Pancreas (tissue), 10 donors: ENCODE results near the gene OSBPL1A. TPM values are rescaled to one million over a fixed set of nuclear protein-coding genes. Genes with fewer than 3 reads are reported as not detected.

ENCODE experiments used
- ATAC-seq, 4 donors: fragments of 200-7000 bp; cut with Tn5 transposase; one replicate each; pipeline versions ENCODE4 v1.8.0 to v1.9.1; 2020; ENCODE audit warnings: mild to moderate bottlenecking in 4 of 4, moderate library complexity in 4 of 4
- DNase-seq, 6 donors: peaks; one replicate each; pipeline ENCODE4 v3.0.0-alpha.2; 2020
- FAIRE-seq: peaks from 2 replicates; lab custom pipeline; 2012; peaks lifted over from hg19 to GRCh38; lab: Jason Lieb, UNC
- H3K27ac ChIP-seq, 4 donors: fragments of 200-600 bp; sonication (generic); 1 replicate in 3 of 4; 2 replicates in 1 of 4; pipeline versions ENCODE4 v1.5.0 to v1.8.0; 2020
- H3K27me3 ChIP-seq, 4 donors: fragments of 200-600 bp; one replicate each; pipeline ENCODE4 v1.8.0; 2021
- H3K36me3 ChIP-seq, 3 donors: fragments of 200-600 bp; sonication (generic) in 1 of 3; one replicate each; pipeline versions ENCODE4 v1.5.0 to v1.8.0; 2020 to 2021
- H3K4me1 ChIP-seq, 3 donors: fragments of 200-600 bp; one replicate each; pipeline ENCODE4 v1.8.0; 2021
- H3K4me3 ChIP-seq, 4 donors: fragments of 200-600 bp; sonication (generic) in 2 of 4; one replicate each; pipeline versions ENCODE4 v1.5.0 to v1.8.0; 2020 to 2021
- H3K9me3 ChIP-seq, 4 donors: fragments of 200-600 bp; one replicate each; pipeline ENCODE4 v1.8.0; 2021
- WGBS, 2 donors: extraction: QIAGEN DNeasy Blood & Tissue Kit; methylation state at CpG; one replicate each; pipeline ENCODE4 v1.1.7; 2013; 5-methylcytosine and 5-hydroxymethylcytosine counted together
- intact Hi-C, 3 donors: fragments of 100-400 bp; cut with DNase I; formaldehyde crosslinking; loops; one replicate each; pipeline versions ENCODE4 v1.11.1 to v1.14.2; 2022
- polyA plus RNA-seq, 2 donors: library from polyadenylated mRNA; stranded (reverse); fragments of 200-250 nt; gene quantifications; one replicate each; pipeline ENCODE4 v1.2.3, GENCODE V29; 2013
- total RNA-seq, 6 donors: library from RNA; stranded (reverse); fragmentation: NEBNext Ultra II Directional in 4 of 6; extraction: Animal tissue kit (Norgen Biotek cat#: 25700) in 4 of 6; gene quantifications; one replicate each; pipeline versions ENCODE4 v1.2.1 to v1.2.4, GENCODE V29; 2021 to 2023
- TF ChIP-seq, protein P1 (sequence below), 4 donors: fragments of 200-600 bp; sonication (generic) in 3 of 4; IDR thresholded peaks; one replicate each; pipeline versions ENCODE4 v1.5.0 to v1.8.0; 2021; ENCODE audit warnings: antibody characterized with exemption in 4 of 4
- donor health status: healthy with polysubstance abuse.
- donor health status: DM: no; HTN: no; CAD: no; lungs with moderate emphysema.
- donor health status: DM: no; HTN: no; CAD: no.
- donor health status: control.
- donor health status: control.
- donor health status: Bipolar disorder and iron deficiency.
- donor health status: DM: yes; HTN: yes; CAD: no.
- donor health status: DM: no; HTN: no; CAD: no.
- donor health status: DM: no; HTN: no; CAD: no.
- donor health status: DM: yes; HTN: yes; CAD: no.

OSBPL1A gene
- total and polyA plus RNA-seq, 8 donors: 5.8 to 17.9 (median 10.8) TPM

GRCh38 chr18:24265502-24266064 is 132.0 kb downstream of the OSBPL1A start:
- Histone ChIP-seq H3K9me3 (no peaks in the 10 kb centered on the region), H3K36me3 (no peaks in the 10 kb centered on the region), H3K27me3 (no peaks in the 10 kb centered on the region), H3K4me1 (peaks cover 0 to 5% (median 3%) of the 10 kb centered on the region in 3 donors), H3K27ac (no peak overlapping the region), H3K4me3 (no peak overlapping the region)
- ATAC-seq (no peak), DNase-seq (no peak), FAIRE-seq (no peak)
- WGBS, 2 donors: 81 to 82% methylated on average over 4 of the region's 4 CpGs
- TF ChIP-seq, protein P1, sequence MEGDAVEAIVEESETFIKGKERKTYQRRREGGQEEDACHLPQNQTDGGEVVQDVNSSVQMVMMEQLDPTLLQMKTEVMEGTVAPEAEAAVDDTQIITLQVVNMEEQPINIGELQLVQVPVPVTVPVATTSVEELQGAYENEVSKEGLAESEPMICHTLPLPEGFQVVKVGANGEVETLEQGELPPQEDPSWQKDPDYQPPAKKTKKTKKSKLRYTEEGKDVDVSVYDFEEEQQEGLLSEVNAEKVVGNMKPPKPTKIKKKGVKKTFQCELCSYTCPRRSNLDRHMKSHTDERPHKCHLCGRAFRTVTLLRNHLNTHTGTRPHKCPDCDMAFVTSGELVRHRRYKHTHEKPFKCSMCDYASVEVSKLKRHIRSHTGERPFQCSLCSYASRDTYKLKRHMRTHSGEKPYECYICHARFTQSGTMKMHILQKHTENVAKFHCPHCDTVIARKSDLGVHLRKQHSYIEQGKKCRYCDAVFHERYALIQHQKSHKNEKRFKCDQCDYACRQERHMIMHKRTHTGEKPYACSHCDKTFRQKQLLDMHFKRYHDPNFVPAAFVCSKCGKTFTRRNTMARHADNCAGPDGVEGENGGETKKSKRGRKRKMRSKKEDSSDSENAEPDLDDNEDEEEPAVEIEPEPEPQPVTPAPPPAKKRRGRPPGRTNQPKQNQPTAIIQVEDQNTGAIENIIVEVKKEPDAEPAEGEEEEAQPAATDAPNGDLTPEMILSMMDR (IDR thresholded peaks at IDR 0.05): no peak
- intact Hi-C loops: no loop called here

GRCh38 chr18:24263050-24263449 is 134.6 kb downstream of the OSBPL1A start:
- Histone ChIP-seq H3K9me3 (no peaks in the 10 kb centered on the region), H3K27me3 (no peaks in the 10 kb centered on the region), H3K4me1 (no peaks in the 10 kb centered on the region), H3K27ac (no peak overlapping the region), H3K4me3 (no peak overlapping the region), H3K36me3 (no peaks in the 10 kb centered on the region)
- DNase-seq (no peak), ATAC-seq (no peak), FAIRE-seq (no peak)
- intact Hi-C loops: no loop called here
- TF ChIP-seq, protein P1 (IDR thresholded peaks at IDR 0.05): no peak
- 79 to 80% methylated on average over 2 of the region's 2 CpGs for WGBS, 2 donors

DNA sequence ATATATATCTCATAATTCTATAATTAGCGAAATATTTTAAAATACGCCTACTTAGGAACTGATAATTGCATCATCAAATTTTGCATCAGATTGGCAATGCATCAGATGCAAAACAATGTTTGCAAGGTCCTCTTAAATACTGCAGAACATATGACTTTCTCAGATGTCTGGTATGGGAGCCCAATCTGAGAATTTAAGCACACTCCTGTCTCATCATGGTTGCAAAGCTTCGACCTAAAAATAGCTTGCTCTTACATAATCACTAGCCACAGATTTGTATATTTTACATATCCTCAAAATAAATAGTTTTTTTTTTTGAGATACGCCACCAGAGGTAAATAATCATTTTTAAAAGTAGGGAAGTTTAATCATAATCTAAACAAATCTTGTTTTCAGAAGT is 135.5 kb downstream of the OSBPL1A start:
- TF ChIP-seq, protein P1 (IDR thresholded peaks at IDR 0.05): no peak

GRCh38 chr18:24259869-24260641 is 137.6 kb downstream of the OSBPL1A start:
- Histone ChIP-seq H3K27ac (no peak overlapping the region), H3K27me3 (no peaks in the 10 kb centered on the region), H3K4me1 (no peaks in the 10 kb centered on the region), H3K36me3 (no peaks in the 10 kb centered on the region), H3K9me3 (no peaks in the 10 kb centered on the region), H3K4me3 (no peak overlapping the region)
- DNase-seq (no peak), FAIRE-seq (no peak), ATAC-seq (no peak)
- intact Hi-C loops: no loop called here
- 89 to 94% methylated on average over 6 of the region's 6 CpGs for WGBS, 2 donors
- TF ChIP-seq, protein P1 (IDR thresholded peaks at IDR 0.05): no peak

More for the DNA sequence above, 135.5 kb downstream of the OSBPL1A start:
- Histone ChIP-seq H3K4me1 (no peaks in the 10 kb centered on the region), H3K4me3 (no peak overlapping the region), H3K9me3 (no peaks in the 10 kb centered on the region), H3K27ac (no peak overlapping the region), H3K27me3 (no peaks in the 10 kb centered on the region), H3K36me3 (no peaks in the 10 kb centered on the region)
- intact Hi-C loops: no loop called here
- DNase-seq (no peak), FAIRE-seq (no peak), ATAC-seq (no peak)
- 74 to 76% methylated on average over 4 of the region's 4 CpGs for WGBS, 2 donors

DNA sequence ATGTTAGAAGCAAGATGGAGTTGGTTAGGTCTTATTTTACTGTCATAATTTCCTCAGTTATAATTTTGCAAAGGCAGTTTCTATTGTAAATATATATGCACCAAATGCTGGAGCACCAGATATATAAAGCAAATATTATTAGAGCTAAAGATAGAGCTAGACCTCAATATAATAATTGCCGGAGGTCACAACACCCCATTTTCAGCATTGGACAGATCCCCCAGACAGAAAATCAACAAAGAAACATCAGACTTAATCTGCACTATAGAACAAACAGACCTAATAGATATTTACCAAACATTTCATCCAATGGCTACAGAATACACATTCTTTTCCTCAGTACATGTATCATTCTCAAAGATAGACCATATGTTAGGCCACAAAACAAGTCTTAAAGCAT is 143.6 kb downstream of the OSBPL1A start:
- no peaks in the 10 kb centered on the region for H3K9me3 ChIP-seq
- no peak overlapping the region for H3K27ac ChIP-seq
- no peak overlapping the region for H3K4me3 ChIP-seq
- FAIRE-seq: no peak
- intact Hi-C loops: no loop called here
- no peak for DNase-seq
- 55 to 73% methylated on average over 1 of the region's 1 CpG for WGBS, 2 donors
- peaks cover 0 to 6% (median 0%) of the 10 kb centered on the region in 3 donors for H3K4me1 ChIP-seq
- no peaks in the 10 kb centered on the region for H3K27me3 ChIP-seq
- H3K36me3 ChIP-seq: no peaks in the 10 kb centered on the region
- ATAC-seq: no peak
- TF ChIP-seq, protein P1 (IDR thresholded peaks at IDR 0.05): no peak
